ENCODE results near the gene GNL1. TPM values are rescaled to one million over a fixed set of nuclear protein-coding genes. Genes with fewer than 3 reads are reported as not detected.
A peak's percentile ranks its signal among the peaks of the same experiment; 100 is the strongest.
"Not testable (repeated sequence)": the region's sequence is repeated elsewhere in the genome, so short reads cannot be mapped to it uniquely, and the experiment has no call there.

GNL1 gene
- total RNA-seq, 1 donor from 2014 or later = 45.1 TPM

DNA sequence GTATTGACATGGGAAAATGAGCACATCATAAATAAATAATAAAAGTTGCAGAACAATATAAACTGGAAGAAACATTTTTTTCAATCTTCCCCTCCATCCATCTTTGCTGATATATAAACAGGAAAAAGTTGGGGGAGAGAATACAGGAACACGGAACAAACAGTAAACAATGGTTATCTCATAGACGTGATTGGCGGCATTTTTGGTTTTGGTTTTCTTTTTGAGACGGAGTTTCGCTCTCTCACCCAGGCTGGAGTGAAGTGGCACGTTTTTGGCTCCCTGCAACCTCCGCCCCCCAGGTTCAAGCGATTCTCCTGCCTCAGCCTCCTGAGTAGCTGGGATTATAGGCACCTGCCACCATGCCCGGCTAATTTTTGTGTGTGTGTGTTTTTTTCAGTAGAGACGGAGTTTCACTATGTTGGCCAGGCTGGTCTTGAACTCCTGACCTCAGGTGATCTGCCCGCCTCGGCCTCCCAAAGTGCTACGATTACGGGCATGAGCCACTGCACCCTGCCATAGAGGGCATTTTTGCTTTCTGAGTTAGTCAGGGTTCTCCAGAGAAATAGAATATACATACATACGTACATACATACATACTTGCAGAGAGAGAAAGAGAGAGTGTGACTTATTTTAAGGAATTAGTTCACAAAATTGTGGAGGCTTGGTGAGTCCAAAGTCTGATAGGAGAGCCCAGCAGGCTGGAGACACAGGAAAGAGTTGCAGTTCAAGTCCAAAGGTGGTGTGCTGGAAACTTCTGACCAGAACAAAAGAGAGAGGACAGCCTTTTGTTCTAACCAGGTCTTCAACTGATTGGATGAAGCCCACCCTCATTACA, 22.6 kb downstream of the GNL1 start:
- no peak for DNase-seq (ENCODE audit: extremely low read depth, low read depth, low spot score)

DNA sequence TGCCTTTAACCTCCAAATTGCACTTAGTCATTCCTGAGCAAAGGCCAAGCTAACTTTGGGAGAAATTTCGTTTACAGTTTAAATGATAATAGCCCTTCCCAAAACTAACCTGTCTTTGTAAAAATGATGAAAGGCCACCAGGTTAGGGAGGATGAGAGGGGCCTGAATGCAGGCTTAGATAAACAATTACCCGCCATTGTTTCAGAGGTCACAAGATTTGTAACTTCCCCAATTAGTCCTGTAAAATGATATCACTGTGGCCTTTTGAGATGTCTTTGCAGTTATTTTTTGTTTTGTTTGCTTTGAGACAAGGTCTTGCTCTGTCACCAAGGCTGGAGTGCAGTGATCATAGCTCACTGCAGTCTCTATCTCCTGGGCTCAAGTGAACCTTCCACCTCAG, 26.3 kb downstream of the GNL1 start:
- DNase-seq (ENCODE audit: extremely low read depth, low read depth, low spot score) = no peak

DNA sequence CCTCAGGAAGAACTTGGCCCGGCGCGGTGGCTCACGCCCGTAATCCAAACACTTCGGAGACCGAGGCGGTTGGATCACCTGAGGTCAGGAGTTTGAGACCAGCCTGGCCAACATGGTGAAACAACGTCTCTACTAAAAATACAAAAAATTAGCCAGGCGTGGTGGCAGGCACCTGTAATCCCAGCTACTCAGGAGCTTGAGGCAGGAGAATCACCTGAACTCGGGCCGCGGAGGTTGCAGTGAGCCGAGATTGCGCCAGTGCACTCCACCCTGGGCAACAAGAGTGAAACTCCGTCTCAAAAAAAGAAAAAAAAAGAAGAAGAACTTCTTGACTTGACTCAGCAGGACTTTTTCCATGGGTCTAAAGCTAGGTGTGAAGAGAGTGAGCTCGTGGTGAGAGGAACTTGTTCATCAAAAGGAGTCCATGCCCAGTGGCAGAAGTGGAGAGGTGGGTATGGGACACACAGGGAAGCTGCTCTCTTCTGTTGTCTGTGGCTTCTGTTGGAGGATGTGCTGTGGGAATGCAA, 26.9 kb downstream of the GNL1 start:
- not testable (repeated sequence) for DNase-seq (ENCODE audit: extremely low read depth, low read depth, low spot score)

GRCh38 chr6:30526444-30526843, 29.8 kb downstream of the GNL1 start:
- not testable (repeated sequence) for DNase-seq (ENCODE audit: extremely low read depth, low read depth, low spot score)

GRCh38 chr6:30521952-30522351, 34.3 kb downstream of the GNL1 start:
- not testable (repeated sequence) for DNase-seq (ENCODE audit: extremely low read depth, low read depth, low spot score)

- DNase-seq (ENCODE audit: extremely low read depth, low read depth, low spot score) = not testable (repeated sequence)
Observed at GRCh38 chr6:30521082-30521481, 35.2 kb downstream of the GNL1 start.

- DNase-seq (ENCODE audit: extremely low read depth, low read depth, low spot score) = no peak
Observed at GRCh38 chr6:30520522-30520921, 35.8 kb downstream of the GNL1 start.

- DNase-seq (ENCODE audit: extremely low read depth, low read depth, low spot score) = not testable (repeated sequence)
Observed at GRCh38 chr6:30518505-30519145, 37.7 kb downstream of the GNL1 start.

DNA sequence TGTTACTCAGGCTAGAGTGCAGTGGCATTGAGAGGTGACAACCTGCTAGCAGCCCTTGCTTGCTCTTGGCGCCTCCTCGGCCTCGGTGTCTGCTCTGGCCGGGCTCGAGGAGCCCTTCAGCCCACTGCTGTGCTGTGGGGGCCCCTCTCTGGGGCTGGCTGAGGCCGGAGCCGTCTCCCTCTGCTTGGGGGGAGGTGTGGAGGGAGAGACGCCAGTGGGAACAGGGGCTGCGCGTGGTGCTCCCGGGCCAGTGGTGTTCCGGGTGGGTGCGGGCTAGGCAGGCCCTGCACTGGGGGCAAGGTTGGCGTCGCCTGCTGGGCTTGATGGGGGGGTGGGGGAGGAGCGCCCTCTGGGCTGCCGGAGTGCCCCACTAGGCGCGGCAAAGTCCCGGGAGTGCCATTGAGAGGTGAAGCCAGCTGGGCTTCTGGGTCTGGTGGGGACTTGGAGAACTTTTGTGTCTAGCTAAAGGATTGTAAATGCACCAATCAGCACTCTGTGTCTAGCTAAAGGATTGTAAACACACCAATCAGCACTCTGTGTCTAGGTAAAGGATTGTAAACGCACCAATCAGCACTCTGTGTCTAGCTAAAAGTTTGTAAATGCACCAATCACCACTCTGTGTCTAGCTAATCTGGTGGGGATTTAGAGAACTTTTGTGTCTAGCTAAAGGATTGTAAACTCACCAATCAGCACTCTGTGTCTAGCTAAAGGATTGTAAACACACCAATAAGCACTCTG, 38.4 kb downstream of the GNL1 start:
- not testable (repeated sequence) for DNase-seq (ENCODE audit: extremely low read depth, low read depth, low spot score)

DNA sequence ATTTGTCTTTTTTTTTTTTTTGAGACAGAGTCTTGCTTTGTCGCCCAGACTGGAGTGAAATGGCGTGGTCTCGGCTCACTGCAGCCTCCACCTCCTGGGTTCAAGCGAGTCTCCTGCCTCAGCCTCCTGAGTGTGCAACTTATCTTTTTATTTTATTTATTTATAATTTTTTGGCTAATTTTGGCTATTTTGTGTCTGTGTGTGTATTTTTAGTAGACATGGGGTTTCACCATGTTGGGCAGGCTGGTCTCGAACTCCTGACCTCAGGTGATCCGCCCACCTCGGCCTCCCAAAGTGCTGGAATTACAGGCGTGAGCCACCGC, 39.6 kb downstream of the GNL1 start:
- not testable (repeated sequence) for DNase-seq (ENCODE audit: extremely low read depth, low read depth, low spot score)

DNA sequence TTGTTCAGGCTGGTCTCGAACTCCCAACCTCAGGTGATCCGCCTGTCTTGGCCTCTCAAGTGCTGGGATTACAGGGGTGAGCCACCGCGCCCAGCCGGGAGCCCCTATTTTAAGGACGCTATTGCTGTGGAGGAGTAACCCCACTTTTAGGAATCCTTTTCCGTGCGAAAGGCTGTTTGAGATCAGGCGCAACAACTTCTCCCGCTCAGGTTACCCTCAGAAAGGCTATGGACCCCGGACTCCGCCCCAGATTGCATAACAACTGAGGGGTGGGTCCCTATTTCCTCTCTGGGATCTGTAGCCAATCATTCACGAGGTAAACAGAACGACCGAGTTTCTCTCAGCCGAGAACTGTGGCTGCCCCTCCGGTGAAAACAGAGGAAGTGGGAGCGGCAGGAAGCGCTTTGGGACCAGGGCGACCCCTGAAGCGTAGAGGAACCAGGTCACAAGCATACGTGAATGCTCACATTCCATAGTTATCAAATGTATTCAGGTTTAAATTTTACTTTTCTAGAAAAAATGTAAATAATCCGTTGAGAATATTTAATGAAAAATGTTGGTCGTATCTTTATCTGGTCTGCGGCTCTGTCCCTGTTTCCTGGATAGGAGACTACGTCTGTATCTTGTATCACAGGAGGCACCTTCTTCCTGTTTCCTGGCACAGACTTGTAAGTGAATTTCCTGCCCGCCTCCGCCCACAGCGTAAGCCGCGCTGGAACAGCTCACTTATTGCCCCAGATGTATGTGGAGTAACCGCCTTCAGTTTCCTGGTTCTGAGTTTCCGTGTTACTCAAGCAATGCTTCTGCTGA, 40.1 kb downstream of the GNL1 start:
- peak; percentile 99 for DNase-seq (ENCODE audit: extremely low read depth, low read depth, low spot score)

DNA sequence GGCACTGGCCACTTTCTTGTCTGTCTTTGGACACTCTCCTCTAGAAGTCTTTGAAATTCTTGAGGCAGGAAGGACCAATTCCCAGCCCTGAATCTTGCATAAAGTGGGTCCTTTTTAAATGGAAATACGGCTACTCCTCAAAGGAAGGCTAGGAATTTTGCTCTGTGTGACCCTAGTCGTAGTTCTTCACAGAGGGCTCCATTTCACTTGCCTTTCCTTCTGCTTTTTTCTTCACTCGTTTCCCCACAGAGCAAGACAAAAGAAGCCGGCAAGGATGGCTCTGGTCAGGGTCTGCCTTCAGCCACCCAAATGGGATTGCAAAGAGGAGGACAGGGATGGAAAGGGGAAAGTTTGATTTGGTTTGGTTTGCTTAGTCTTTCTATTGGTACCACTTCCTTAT, 41.2 kb downstream of the GNL1 start:
- DNase-seq (ENCODE audit: extremely low read depth, low read depth, low spot score) = no peak

DNA sequence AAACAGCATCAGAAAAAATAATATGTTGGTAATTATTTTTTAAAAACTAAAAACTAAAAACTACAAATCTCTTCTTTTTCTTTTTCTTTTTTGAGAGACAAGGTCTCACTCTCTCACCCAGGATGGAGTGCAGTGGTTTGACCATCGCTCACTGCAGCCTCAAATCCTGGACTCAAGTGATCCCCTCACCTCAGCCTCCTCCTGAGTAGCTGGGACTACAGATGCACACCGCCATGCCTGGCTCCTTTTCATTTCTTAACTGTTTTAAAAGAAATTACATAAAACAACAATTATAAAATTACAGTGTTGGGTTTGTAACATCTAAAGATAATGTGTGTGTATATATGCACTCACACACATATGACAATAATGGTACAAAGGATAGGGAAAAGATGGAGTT, 42.8 kb downstream of the GNL1 start:
- DNase-seq (ENCODE audit: extremely low read depth, low read depth, low spot score) = no peak

GRCh38 chr6:30511169-30511546, 45.1 kb downstream of the GNL1 start:
- DNase-seq (ENCODE audit: extremely low read depth, low read depth, low spot score) = no peak

DNA sequence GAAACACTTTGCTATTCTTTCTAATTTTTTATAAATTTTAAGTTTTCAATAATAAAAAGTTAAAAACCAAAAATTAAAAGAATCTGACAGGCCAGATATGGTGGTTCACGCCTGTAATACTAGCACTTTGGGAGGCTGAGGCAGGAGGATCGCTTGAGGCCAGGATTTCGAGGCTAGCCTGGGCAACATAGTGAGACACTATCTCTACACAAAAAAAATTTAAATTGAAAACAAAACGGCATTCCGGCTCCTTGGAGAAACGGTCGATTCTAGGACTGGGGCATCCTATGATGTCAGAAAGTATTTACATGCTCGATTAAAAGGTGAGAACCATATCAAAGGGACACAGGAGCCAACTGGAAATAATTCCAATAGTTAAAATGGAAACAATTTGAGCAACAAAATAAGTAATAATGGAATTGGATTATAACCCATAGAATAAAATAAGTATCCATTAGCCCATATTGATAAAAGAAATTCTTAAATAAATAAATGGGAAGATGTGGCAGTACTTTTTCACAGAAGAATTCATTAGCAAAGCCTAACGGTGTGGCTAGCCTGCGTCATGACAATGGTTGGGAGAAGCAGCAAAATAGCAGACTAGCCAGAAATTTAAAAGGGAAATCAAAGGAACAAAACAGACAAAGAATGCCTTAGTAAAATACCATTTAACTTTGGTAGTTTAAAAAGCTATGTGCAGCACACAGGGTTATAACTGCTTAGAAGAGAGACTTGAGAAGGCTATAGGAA, 45.7 kb downstream of the GNL1 start:
- no peak for DNase-seq (ENCODE audit: extremely low read depth, low read depth, low spot score)

DNA sequence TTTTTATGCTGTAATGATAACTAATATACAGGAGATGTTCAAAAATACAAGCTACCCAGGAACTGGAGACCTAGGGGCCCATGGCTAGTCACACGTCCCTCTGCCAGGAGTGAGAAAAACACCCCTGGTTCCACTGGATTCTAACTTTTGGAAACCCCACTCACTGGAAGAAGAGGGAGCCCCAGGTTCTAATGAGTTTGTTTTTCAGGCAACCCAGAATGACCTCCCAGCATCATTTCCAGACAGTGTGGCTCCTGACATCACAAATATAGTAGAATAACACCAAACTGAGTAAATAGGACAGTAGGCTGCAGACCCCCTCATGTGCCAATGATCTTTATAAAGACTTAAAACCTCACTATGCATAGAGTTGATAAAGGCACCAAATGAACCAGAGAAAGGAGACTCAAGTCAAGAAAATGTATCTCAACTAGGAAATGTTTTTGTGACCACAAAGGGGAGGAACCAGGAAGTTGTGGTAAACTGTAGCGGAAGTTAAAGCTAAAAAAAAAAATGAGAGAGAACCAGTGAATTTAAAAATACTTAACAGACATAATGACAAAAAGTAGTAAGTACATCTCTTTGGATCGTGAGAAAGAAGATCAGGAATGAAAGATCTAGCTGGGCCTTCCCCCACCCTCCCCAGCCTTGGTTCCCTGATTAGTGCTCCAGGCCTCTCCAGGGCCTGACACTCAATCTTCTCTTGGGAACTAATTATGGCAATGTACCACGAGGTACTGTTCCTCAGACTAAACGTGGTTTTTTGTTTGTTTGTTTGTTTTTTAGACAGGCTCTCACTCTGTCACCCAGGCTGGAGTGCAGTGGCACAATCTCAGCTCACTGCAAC, 47.2 kb downstream of the GNL1 start:
- DNase-seq (ENCODE audit: extremely low read depth, low read depth, low spot score) = no peak

DNA sequence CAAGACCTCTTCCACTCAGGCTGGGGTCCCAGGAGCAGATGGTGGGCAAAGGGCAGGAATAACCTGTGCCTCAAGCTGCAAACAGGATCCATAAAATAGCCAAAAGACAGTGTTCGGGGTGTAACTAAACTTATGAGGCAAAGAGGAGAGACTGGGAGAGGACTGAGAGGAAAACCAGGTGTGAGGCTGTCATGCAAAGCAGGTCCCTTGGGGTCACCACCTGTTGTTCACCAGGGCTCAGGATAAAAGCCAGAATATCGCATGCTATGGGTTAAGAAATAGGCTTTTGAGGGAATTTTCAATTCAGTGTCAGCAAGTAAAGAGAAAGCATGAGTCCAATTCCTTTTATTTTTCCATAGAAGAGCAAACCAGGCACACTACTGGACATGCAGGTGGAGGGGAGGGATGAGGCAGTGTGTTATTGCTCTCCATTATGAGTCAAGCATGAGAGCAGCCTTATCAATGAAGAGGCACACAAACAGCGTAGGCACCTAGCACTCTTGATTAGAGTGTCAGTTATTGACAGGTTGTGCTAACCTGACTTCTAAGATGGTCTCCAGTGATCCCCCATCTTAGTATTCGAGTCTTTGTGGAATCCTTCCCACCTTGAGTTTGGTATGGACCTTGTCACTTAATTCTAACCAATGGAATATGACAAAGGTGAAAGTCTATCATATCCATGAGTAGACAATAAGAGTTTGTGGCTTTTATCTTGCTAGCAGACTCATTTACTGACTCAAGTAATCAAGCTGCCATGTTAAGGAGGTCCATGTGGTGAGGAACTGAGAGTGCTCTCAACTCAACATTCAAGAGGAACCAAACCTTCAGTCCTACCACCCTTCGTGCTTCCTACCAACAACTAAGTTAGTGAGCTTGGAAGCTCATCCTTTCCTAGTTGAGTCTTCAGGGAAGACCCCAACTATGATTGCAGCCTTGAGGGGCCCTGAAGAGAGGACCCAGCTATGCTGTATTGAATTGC, 48.2 kb downstream of the GNL1 start:
- DNase-seq (ENCODE audit: extremely low read depth, low read depth, low spot score) = no peak
